GM21390 (cell line): ENCODE results near the gene S100P.
"Not testable (repeated sequence)": the region's sequence is repeated elsewhere in the genome, so short reads cannot be mapped to it uniquely, and the experiment has no call there.

Experiments used
- ATAC-seq: cut with Tn5 transposase; IDR thresholded peaks from one replicate; pipeline ENCODE4 v1.9.1; 2021; ENCODE audit not compliant: unreplicated experiment

S100P gene

DNA sequence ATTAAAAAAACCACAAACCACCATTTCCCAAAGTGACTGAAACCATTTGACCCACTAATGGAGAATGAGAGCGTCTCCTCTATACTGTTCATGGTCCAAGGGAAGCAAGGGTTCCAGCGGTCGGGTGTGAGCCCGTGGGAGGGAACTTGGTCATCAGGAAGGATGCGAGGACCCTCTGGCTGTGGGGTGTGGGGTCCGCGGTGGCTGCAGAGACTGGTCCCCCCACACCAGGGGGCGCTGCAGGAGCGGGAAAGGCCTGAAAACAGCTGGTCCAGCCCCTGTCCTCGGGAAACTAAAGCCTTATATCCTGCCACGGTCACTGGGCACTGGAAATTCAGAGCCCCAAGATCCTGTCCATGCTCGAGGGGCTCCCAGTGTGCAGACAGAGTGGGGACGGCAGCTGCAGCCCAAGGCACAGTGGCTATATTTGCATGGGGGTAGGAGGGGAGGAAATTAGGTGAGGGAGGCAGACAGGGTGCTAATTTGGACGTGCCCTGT lies 26.6 kb downstream of the S100P start:
- no peak for ATAC-seq

DNA sequence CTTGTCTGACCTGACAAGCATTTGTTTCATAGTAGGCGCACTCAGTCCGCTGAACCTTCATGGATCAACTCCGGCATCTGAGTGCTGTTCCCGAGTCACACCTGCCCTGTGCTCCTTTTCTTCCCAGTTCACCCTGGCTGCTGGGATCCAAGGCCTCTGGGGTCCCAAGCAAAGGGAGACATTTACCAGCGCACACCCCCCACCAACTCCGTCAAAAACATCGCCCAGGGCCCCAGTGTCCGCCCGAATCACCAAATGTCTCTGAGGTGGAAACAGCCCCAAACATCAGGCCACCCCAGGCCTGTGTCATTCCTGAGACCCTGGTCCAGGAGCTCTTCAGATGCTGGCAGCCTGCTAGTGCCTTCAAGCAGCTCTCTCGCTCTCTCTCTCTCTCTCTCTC lies 27.4 kb downstream of the S100P start:
- no peak for ATAC-seq

DNA sequence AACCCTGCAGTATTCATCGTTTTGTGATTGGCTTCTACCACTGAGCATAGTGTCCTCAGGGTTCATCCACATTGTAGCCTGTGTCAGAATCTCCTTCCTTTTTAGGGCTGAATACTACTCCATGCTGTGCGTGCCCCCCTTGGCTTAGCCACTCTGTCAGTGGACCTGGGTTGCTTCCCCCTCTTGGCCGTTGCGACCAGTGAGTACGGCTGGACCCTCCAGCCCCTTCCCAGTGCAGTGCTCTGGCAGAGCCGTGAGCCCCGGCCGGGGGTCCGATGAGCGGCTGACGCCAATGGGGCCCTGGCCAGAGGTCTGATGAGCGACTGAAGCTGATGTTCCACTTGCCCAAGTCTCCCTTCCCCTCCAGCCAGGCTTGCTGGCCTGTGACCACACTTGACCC lies 29.2 kb downstream of the S100P start:
- no peak for ATAC-seq

DNA sequence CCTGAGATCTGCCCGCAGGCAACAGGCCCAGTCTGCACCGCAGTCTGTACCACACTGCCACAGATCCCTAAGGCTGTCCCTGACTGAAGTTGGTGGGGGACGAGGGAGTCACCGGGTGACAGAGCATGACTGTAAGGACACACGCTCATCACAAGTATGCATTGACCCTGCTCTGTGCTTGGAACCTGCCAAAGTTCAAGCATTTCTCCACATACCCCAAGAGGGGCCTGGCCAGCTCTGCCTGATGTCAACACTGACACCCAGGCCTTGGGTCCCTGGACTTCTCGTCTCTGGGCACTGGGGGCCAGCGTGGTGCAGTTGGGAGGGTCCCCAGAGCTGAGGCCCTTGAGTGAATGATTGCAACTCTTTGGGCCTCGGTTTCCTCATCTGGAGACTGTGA lies 30.2 kb downstream of the S100P start:
- ATAC-seq: no peak

GRCh38 chr4:6724421-6725111 lies 30.9 kb downstream of the S100P start:
- no peak for ATAC-seq

DNA sequence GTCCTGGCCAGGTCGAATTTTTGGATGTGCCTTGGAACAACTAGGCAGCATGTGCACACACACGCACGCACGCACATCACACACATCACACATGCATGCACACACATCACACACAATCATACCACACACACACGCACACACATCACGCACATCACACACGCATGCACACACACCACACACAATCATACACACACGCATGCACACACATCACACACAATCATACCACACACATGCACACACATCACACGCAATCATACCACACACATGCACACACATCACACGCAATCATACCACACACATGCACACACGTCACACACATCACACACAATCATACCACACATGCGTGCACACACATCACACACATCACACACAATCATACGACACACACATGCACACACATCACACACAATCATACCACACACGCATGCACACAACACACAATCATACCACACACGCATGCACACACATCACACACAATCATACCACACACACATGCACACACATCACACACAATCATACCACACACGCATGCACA lies 31.8 kb downstream of the S100P start:
- not testable (repeated sequence) for ATAC-seq

GRCh38 chr4:6727081-6727942 lies 33.6 kb downstream of the S100P start:
- no peak for ATAC-seq

GRCh38 chr4:6727943-6728250 lies 34.2 kb downstream of the S100P start:
- ATAC-seq: no peak

DNA sequence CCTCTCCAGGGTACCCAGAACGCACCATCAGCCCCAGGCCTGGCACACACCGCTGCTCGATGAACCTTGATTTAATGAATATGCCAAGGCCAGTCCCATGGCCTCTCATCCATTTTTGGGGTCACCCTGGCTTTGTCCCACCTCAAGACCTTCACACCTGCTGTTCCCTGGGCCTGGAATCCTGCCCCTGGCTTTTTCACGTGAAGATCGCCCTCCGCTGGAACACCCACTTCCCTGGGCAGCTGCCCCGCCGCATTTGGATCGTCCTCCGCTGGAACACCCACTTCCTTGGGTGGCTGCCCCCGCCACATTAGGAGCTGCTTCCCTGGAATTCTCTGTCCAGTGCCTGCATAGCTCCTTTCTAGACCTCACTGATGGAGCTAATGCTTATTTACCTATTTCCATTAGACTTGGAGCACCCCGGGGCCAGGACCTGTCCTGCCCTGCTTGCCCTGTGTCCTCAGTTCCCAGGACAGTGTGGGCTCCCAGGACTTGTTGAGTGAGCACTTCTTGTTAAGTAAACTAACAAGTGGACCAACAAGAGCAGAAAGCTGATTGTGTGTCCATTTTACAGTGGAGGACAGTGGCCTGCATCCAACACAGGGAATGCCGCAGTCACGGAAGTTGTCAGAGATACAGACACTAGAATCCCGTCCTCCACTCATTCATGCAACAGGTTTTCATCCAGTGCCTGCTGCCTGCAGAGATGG lies 34.8 kb downstream of the S100P start:
- no peak for ATAC-seq

GRCh38 chr4:6730603-6731317 lies 37.1 kb downstream of the S100P start:
- ATAC-seq: no peak

DNA sequence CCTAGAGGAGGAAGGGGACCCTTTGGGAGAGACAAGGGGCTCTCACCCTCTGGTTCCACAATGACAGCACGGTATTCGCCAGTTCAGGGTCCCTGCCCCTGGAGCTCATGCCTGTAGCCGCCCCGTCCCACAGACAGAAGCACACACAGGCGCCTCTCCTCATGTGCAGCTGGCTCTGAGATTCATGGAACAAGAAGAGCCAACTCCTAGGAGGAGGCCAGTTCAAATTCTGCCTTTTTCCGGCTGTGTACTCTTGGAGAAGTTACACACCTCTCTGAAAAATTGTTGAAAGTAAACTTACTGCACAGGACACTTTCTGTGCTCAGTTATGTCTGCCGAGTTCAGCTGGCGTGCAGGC lies 37.6 kb downstream of the S100P start:
- ATAC-seq: no peak

- no peak for ATAC-seq
Measured at GRCh38 chr4:6731780-6732179, 38.1 kb downstream of the S100P start.

- ATAC-seq: no peak
Measured at GRCh38 chr4:6732441-6733357, 39.0 kb downstream of the S100P start.

DNA sequence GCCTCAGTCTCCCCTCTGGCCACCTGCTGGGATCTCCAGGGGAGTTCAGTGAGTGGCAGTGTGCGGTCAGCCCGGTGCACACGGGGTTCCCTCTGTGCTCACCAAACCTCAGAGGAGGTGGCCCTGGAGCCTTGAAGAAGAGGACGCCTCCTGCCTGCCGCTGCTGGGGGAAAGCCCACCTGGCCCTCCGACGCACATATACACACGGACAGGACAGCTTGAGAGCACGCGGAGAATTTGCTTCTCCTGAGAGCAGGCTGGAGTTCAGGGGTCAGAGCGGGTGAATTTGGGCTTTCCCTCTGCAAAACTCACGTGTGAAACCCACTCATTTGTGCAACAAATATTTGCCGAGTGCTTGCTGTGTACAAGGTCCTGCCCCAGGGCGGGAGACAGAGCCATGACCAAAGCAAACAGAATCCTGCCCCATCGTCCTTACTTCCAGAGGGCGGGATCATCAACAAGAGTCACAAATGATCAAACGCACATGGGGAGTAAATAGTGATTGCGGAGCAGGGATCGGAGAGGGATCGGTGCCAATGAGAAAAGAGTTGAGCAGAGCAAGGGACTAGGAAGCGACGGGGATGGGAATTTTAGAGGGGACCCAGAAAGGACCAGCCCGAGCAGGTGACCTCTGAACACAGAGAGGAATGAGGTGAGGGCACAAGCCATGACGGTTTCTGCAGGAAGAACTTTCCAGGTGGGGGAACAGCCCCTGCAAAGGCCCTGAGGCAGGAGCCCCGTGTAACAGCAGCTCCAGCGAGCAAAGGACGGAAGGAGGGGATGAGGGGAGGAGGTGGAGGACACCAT lies 39.9 kb downstream of the S100P start:
- ATAC-seq: no peak

DNA sequence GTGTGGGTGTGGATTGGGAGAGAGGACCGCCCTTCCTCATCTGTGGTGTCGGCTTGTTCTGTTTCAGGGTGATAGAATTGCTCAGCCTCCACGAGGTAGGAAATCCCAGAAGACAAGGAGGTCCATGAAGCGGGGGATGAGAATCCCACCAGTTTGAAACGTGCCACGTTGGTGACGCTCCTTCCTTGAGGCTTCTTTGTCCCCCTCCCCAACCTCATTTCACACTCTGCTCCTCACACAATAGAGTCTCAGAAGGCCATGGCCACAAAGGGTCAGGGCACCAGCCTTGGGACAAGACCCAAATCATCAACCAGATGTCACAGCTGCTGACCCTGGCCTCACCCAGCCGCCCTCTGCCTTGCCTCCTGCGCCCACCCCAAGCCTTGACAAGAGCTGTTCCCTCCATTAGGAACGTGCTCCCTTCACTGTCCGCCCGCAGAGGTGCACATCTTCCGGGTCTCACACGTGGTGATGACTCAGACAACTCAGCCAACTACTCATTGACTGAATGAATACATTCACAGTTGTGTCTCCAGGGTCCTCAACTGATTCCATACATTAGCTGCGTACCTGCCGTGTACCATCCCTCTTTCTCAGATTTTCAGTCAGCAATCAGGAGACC lies 40.6 kb downstream of the S100P start:
- ATAC-seq: no peak

- no peak for ATAC-seq
Measured at GRCh38 chr4:6739920-6740319, 46.2 kb downstream of the S100P start.

DNA sequence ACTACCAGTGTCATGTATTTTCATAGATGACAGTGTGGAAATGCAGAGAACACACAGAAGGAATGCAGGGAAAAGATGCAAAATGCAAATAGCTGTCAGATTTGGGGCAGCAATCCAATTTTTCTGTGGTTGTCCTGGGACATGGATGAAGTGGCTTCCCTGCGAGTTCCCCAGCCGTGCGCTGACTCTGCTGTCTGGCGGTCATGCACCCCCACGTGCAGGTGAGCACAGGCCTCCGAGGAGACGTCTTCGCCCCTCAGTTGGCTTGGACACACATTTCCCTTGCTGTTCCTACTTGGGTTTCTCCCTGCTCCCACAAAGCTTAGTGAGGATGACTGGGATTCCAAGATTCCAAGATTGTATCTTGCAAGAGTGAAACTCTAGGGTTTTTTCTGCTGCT lies 46.7 kb downstream of the S100P start:
- no peak for ATAC-seq

- no peak for ATAC-seq
Measured at GRCh38 chr4:6742507-6742906, 48.8 kb downstream of the S100P start.

DNA sequence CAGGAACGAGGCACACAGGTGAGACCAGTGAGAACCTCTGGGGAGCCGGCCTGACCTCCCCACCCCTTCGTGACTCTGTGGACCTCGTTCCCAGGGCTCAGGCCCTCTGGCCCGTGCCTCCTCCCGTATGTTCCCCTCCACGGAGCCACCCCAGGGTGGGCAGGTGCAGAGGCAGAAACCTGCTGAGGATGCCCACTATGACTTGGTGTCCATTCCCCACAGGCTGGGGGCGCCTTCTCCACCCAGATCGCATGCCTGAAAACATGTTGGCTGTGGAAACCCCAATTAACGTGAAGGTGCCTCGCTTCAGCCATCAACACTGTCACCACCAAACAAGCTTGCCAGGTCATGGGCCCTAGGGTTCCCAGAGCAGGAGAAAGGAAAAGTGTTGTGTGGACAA lies 49.3 kb downstream of the S100P start:
- no peak for ATAC-seq
